BJ (cell line): ENCODE measurements around the gene EFCAB8. TPM values are rescaled to one million over a fixed set of nuclear protein-coding genes. Genes with fewer than 3 reads are reported as not detected.

Source experiments
- CTCF ChIA-PET: fragments of 350-600 bp; formaldehyde crosslinking; extraction: SDS; loops from one replicate; lab custom pipeline; 2021; ENCODE audit warnings: antibody characterized with exemption, inconsistent platforms; lab: Yijun Ruan, JAX
- POLR2A ChIA-PET: fragments of 300-600 bp; sonication (Branson Sonifier 250); formaldehyde crosslinking; extraction: SDS; loops from one replicate; lab custom pipeline; 2021; ENCODE audit warnings: antibody characterized with exemption; lab: Charles Lee
- DNase-seq: peaks from one replicate; pipeline ENCODE4 v3.0.0-alpha.2; 2011; ENCODE audit warnings: low read depth
- H3K27me3 ChIP-seq: 2 replicates; pipeline ENCODE4 v1.6.0; 2011; ENCODE audit warnings: low read length; ENCODE audit not compliant: control insufficient read depth, insufficient read depth
- H3K36me3 ChIP-seq: 2 replicates; pipeline ENCODE4 v1.5.1; 2011; ENCODE audit warnings: low read length; ENCODE audit not compliant: control insufficient read depth, insufficient read depth
- H3K4me3 ChIP-seq: 2 replicates; pipeline ENCODE4 v1.5.1; 2011; ENCODE audit warnings: low read depth, mild to moderate bottlenecking, control low read depth, low read length
- polyA plus RNA-seq: library from polyadenylated mRNA; depleted of rRNA; stranded (reverse); fragments of >200 nt; gene quantifications from 2 replicates; pipeline ENCODE4 v1.2.3, GENCODE V29; 2011
- TF ChIP-seq, protein P1 (sequence below): IDR thresholded peaks from 2 replicates; pipeline ENCODE4 v1.5.1; 2011; ENCODE audit warnings: low read depth, mild to moderate bottlenecking, control low read depth, inconsistent platforms, low read length, moderate library complexity; ENCODE audit not compliant: insufficient read depth

Gene EFCAB8
- polyA plus RNA-seq, 1 experiment = not detected

DNA sequence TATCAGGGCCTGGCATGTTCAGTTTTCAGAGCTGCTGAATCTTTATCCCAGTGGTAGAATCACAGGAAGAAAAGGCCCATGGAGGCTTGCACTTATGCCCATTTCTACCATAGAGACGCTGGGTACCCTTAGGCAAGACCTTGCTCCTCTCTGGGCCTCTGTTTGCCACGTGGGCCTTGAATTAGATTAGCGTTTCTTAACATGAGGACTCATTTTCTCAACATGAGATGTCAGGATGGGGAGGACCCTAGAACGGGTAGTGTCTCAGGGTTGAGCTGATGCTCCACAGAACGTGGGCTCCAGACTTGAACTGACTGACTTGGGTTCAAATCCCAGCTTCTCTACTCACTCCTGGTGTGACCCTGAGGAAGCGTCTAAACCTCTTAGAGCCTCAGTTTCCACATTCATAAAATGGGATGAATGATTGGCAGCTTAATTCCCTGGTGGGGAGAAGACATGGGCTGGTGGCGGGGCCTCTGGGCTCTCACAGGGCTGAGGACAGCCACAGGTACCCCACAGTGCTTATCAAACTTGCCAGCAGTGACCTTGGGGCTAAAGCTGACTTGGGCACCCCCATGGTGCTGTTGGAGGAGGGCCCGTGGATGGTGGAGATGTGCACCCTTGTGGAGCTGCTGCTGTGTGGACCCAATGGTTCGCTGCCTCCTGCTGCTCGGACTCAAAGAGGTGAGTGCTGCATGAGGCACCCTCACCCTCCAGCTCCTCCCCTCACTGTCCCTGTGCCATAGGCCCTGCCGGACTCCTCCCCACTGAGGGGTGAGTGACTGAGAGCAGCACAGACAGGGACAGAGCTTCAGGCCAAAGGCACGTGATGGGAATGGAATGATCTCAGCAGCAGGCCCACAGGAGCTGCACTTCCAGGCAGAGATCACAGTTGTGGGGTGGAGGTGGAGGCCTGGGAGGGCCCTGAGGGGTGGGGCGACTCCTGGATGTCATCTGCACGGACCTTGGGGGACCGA, 117.3 kb downstream of the EFCAB8 start:
- no peak overlapping the region for H3K4me3 ChIP-seq
- H3K36me3 ChIP-seq = no peaks in the 10 kb centered on the region
- no peak for DNase-seq
- POLR2A ChIA-PET = no interaction called here
- TF ChIP-seq, protein P1, sequence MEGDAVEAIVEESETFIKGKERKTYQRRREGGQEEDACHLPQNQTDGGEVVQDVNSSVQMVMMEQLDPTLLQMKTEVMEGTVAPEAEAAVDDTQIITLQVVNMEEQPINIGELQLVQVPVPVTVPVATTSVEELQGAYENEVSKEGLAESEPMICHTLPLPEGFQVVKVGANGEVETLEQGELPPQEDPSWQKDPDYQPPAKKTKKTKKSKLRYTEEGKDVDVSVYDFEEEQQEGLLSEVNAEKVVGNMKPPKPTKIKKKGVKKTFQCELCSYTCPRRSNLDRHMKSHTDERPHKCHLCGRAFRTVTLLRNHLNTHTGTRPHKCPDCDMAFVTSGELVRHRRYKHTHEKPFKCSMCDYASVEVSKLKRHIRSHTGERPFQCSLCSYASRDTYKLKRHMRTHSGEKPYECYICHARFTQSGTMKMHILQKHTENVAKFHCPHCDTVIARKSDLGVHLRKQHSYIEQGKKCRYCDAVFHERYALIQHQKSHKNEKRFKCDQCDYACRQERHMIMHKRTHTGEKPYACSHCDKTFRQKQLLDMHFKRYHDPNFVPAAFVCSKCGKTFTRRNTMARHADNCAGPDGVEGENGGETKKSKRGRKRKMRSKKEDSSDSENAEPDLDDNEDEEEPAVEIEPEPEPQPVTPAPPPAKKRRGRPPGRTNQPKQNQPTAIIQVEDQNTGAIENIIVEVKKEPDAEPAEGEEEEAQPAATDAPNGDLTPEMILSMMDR = no peak
- H3K27me3 ChIP-seq = peaks cover 2% of the 10 kb centered on the region
- CTCF ChIA-PET = no interaction called here

DNA sequence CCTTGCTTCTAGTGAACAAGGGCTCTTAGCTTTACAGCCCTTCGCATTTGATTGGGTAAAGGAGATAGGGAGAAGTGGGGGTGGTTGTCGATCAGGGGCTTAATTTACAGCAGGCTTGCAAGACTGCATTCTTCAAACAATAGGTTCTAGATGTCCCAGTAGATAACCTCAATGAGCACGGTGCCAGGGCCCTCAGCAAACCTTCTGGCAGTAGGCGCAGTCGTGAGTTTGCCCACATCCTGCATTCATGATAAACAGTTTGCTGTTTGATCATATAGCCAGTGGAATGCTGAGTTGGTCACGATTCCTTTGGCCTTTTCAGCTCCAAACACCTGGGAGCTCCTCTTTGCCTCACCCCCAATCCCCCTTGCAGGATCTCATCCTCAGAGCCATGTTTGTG, 118.0 kb downstream of the EFCAB8 start:
- TF ChIP-seq, protein P1 = no peak
- POLR2A ChIA-PET = no interaction called here
- peaks cover 2% of the 10 kb centered on the region for H3K27me3 ChIP-seq
- CTCF ChIA-PET = no interaction called here
- no peak for DNase-seq
- no peak overlapping the region for H3K4me3 ChIP-seq
- H3K36me3 ChIP-seq = no peaks in the 10 kb centered on the region

DNA sequence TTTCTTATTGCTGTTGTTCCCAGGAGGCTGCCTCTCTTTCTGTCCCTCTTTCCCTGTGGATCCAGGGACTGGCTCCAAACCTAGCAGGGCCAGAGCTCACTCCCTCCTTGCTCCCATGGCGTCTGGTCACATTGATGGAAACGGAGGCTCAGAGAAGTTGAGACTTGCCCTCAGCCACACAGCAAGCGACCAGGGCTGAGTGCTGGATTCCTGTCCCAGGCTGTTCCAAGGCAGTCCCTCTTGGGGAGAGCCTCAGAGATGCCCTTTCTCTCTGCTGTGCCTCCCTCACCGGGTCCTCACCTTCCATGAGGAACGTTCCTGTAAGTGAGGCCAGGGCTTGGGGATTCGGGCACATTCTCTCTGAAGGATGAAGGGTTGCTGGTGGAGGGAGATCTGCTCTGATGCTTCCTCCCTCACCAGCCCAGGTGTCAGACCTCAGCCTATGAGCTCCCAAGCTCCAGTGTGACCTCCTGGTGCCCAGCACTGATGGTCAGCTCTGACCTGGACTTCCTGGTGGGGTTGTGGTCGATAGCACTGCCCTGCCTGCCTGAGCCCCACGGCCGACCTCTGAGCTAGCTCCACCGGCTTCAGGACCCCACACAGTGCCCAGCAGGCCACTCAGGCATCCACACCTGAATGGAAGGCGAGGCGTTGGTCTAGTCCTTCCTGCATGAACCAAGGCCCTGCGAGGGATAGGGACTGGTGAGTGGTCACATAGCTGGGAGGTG, 118.7 kb downstream of the EFCAB8 start:
- Histone ChIP-seq H3K4me3 (no peak overlapping the region), H3K27me3 (peaks cover 2% of the 10 kb centered on the region), H3K36me3 (no peaks in the 10 kb centered on the region)
- POLR2A ChIA-PET = no interaction called here
- TF ChIP-seq, protein P1 = no peak
- no peak for DNase-seq
- CTCF ChIA-PET = no interaction called here

DNA sequence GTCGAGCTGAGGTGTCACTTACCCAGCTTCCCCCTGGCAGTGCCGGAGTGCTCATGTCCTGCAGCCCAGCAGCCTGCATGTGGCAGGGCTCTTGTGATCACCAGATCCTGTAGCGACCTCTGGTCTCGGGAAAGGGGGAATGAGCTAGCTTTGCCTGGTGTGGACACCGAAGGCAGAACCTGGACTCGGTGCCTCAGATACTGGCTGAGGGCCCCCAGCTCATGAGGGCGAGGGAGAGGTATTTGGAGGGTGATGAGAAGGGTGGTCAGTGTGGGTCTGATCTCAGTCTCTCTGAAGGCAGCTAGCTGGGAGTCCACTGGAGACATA, 119.2 kb downstream of the EFCAB8 start:
- Histone ChIP-seq H3K36me3 (no peaks in the 10 kb centered on the region), H3K27me3 (peaks cover 3% of the 10 kb centered on the region), H3K4me3 (no peak overlapping the region)
- TF ChIP-seq, protein P1 = no peak
- POLR2A ChIA-PET = no interaction called here
- CTCF ChIA-PET = no interaction called here
- no peak for DNase-seq
